Muscle of arm (tissue), 14 donors: ENCODE measurements around the gene MBD1. TPM values are rescaled to one million over a fixed set of nuclear protein-coding genes. Genes with fewer than 3 reads are reported as not detected.
"Not testable (repeated sequence)": the region's sequence is repeated elsewhere in the genome, so short reads cannot be mapped to it uniquely, and the experiment has no call there.

Source experiments
- DNase-seq: peaks from one replicate; pipeline ENCODE4 v3.0.0-alpha.2; 2013
- long read RNA-seq, 11 donors: transcript quantifications; one replicate each; lab custom pipeline, GENCODE V29; 2026
- polyA plus RNA-seq, 12 donors: library from polyadenylated mRNA; unstranded; fragments of 120-200 nt; gene quantifications; one replicate each; pipeline ENCODE4 v1.2.1, GENCODE V29; 2013; ENCODE audit not compliant: insufficient read length in 12 of 12

The MBD1 gene, protein sequence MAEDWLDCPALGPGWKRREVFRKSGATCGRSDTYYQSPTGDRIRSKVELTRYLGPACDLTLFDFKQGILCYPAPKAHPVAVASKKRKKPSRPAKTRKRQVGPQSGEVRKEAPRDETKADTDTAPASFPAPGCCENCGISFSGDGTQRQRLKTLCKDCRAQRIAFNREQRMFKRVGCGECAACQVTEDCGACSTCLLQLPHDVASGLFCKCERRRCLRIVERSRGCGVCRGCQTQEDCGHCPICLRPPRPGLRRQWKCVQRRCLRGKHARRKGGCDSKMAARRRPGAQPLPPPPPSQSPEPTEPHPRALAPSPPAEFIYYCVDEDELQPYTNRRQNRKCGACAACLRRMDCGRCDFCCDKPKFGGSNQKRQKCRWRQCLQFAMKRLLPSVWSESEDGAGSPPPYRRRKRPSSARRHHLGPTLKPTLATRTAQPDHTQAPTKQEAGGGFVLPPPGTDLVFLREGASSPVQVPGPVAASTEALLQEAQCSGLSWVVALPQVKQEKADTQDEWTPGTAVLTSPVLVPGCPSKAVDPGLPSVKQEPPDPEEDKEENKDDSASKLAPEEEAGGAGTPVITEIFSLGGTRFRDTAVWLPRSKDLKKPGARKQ
- 10 to 100 TPM in 11 of 12 donors, not detected in 1; 31.7 to 55.2 (median 40.1) TPM for polyA plus RNA-seq
- long read RNA-seq, donor 1, partial matches to known transcripts = 0 of 3 reads
- long read RNA-seq, donor 1, other reads (novel, unspliced or antisense) = 0 of 3 reads
- long read RNA-seq, donor 2, full-length matches to known transcripts = 2 of 2 reads
- long read RNA-seq, donor 2, partial matches to known transcripts = 0 of 2 reads
- long read RNA-seq, donor 2, other reads (novel, unspliced or antisense) = 0 of 2 reads
- long read RNA-seq, donor 3, partial matches to known transcripts = 0 of 3 reads
- long read RNA-seq, donor 3, other reads (novel, unspliced or antisense) = 0 of 3 reads
- long read RNA-seq, donor 4 = 0 reads
- long read RNA-seq, donor 5, partial matches to known transcripts = 29 of 29 reads
- long read RNA-seq, donor 5, other reads (novel, unspliced or antisense) = 0 of 29 reads
- long read RNA-seq, donor 6, partial matches to known transcripts = 0 of 3 reads
- long read RNA-seq, donor 6, other reads (novel, unspliced or antisense) = 0 of 3 reads
- long read RNA-seq, donor 7, partial matches to known transcripts = 0 of 2 reads
- long read RNA-seq, donor 7, other reads (novel, unspliced or antisense) = 0 of 2 reads
- long read RNA-seq, donor 8, partial matches to known transcripts = 0 of 4 reads
- long read RNA-seq, donor 8, other reads (novel, unspliced or antisense) = 0 of 4 reads
- long read RNA-seq, donor 9 = 0 reads
- long read RNA-seq, donor 10, partial matches to known transcripts = 0 of 1 reads
- long read RNA-seq, donor 10, other reads (novel, unspliced or antisense) = 0 of 1 reads
- long read RNA-seq, donor 11, partial matches to known transcripts = 0 of 4 reads
- long read RNA-seq, donor 11, other reads (novel, unspliced or antisense) = 0 of 4 reads

DNA sequence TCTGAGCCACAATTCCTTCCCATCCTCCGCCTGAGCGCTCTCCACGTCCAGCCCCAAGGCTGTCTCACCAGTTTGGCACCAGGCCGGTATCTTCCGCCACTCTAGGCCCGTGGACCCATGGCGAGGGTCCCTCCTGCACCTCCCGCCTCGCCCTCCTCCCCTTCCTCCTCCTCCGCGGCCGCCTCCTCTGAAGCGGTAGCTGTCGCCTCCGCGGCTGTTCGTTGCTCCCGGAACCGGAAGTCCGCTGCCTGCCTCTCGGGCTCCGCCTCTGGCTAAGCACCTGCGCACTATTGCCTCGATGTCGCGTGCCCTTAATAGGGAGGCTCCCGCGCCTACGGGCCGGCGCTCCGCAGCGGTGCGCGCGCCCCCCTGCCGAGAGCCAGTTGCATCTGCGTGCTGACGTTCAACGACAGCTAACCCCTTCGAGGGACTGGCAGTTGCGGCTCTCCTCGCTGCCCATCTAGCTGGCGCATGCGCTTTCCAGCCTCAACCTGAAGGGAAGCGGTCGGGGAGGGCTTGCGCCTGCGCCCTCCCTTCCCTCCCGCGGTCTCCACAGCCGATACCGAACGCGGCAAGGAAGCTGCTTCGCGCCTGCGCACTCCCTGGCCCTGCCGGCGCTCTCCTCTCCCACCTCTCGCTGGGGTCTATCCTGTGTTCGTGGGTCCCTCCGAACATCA lies at the start of gene MBD1:
Gene MBD1, minus strand, starts transcription at position 229 of the 677 bp plus-strand sequence. CDS start 1,531 bp downstream, outside the sequence.
- peak; percentile 99 for DNase-seq

DNA sequence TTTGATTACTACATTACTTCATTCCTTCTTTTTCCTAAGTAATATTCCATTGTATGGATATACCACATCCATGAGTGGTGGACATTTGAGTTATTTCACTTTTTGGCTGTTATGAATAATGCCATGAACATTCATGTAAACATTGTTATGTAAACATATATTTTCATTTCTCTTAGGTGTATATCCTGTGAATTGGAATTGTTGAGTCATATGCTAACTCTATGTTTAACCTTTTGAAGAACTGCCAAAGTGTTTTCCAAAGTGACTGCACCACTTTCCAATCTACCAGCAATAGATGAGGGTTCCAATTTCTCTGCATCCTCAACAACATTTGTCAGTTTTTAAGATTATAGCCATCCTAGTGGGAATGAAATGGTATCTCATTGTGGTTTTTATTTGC lies 48.9 kb upstream of the MBD1 start:
- DNase-seq = no peak

DNA sequence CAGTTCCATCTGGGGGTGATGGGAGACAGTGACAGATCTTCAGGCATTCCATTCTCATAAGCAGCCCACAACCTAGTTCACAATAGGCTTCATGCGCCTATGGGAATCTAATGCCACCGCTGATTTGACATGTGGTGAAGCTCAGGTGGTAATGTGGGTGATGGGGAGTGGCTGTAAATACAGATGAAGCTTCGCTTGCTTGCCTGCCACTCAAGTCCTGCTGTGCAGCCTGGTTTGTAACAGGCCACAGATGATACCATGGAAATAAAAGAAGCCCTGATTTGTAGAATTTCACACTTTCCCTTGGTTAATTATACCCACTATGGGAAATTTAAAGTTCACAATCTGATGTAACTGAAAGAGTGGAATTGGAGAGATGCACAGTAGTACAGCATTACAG lies 46.7 kb upstream of the MBD1 start:
- no peak for DNase-seq

DNA sequence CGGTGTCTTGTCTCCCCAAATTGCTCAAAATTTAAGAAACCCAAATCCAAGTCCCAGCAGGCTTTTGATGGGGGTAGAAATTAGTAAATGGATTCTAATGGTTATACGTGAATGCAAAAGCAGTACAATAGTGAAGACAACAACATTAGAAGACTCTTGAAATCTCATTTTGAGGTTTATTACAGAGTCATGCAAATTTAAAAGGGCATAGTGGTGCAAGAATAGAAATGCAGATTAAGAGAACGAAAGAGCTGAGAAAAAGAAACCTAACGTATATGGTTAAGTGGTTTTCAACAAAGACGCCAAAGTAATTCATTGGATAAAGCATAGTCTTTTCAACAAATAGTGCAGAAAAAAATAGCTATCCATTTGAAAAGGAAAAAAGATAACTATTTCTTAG lies 39.4 kb upstream of the MBD1 start:
- no peak for DNase-seq

DNA sequence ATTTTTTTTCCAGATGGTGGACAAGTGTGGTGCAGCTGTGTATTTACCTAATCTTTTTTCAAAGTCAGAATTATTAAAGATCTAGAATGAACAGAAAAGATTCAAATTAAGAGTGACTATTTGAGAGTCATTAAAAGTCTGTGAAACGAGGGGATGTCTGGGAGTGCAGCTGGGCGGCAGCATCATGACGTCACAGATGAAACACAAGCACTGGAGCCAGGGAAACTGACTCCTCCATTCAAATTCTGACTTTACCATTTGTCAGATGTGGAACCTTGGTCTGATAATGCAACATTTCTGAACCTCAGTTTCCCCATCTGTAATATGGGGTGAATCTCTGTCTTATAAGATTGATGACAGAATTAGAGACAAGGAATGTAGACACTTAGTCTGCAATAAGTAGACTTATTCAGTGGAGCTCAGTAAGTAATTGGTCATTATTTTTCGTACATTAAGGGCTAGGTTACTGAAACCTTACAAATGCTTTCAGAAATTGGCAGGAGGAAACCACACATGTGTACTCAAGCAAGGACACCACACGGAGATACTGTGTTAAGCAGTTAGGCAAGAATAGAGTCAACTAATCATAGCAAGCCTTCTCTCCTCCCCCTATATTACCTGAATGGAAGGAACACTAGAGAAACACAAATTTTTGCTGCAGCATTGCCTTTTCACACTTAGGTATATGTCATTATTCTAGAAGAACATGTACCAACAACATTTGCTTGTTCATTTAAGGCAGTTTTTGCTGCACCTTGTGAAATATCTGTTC lies 34.0 kb upstream of the MBD1 start:
- DNase-seq = no peak

DNA sequence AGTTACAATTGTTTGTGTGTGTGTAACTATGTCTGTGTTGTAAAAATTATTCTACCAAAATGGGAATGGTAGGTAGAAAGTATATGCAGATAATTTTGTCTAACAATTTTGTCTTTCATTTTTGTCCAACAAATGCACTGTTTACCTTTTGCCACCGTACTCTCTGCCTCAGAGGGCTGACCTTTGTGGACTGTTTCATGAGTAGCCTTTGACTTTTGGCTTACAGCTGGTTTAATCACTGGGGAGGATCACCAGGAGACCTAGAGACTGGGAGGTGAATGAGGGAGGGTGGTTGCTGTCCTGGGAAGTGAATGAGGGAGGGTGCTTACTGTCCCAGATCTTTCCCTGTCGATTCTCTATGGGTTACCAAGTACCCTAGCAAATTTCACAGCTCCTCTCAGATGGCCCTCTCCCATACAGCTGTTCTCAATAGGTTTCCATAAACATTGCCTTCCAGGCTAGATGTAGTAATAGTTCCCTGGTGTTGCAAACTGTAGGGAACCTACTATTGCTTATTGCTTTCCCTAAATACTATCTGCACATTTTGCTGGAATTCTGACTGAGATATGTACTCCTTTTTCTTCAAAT lies 32.6 kb upstream of the MBD1 start:
- no peak for DNase-seq

DNA sequence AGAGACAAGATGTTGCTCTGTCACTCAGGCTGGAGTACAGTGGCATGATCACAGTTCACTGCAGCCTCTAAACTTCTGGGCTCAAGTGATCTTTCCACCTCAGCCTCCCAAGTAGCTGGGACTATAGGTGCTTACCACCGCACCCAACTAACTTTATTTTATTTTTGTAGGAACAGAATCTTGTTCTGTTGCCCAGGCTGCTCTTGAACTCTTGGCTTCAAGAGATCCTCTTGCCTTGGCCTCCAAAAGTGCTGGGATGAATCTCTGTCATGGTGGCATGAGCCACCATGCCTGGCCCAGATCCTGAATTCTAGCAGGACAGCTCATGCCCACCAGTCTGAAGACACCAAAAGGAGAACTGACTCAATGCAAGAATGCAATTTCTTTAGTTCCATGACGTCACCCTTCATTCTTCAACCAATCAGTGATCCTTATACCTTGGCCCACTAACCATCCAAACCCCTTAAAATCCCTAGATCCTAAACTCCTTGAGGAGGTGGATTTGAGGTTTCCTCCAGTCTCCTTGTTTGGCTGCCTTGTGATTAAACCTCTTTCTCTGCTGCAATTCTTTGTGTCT lies 31.8 kb upstream of the MBD1 start:
- no peak for DNase-seq

DNA sequence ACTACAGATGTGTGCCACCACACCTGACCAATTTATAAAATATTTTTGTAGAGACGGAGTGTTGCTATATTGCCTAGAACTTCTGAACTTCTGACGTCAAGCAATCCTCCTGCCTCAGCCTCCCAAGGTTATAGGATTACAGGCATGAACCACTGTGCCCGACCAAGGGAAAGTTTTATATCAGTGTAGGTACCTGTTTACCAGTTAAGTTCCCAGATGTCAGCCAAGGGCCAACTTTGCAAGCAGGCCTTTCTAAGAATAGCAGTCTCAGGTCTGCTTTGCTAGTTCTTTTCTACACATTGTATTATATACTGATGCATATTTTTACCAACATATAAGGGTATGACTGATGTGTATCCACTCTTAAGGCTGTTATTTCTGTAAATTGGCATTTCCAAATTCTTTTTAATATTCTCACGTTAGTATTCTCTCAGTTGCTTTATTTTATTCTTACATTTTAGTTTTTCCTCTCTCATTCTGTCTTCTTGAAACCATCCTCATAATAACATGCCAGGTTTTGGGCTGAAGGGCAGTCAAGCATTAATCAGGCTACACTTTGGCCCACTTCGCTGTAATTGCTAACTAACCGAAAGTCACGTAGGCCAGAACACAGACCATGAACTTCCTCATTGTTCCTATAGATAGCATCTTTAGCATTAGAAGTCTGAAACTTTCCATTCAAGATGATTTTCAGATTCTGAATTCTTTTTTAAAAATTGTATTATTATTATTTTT lies 31.1 kb upstream of the MBD1 start:
- no peak for DNase-seq

DNA sequence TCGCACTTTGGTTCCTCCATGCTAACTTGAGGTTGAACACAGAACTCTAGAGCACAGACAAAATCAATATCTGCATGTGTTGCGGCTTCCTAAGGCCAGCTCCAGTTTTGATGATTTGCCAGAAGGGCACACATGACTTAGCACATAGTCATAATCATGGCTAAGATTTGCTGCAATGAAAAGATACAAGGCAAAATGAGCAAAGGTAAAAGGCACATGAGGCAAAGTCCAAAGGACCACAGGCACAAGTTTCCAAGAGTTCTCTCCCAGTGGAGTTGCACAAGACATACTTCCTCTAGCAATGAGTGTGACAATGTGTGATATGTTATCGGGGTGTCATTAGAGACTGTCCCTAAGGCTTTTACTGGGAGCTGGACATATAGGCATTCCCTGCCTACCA lies 30.3 kb upstream of the MBD1 start:
- no peak for DNase-seq

DNA sequence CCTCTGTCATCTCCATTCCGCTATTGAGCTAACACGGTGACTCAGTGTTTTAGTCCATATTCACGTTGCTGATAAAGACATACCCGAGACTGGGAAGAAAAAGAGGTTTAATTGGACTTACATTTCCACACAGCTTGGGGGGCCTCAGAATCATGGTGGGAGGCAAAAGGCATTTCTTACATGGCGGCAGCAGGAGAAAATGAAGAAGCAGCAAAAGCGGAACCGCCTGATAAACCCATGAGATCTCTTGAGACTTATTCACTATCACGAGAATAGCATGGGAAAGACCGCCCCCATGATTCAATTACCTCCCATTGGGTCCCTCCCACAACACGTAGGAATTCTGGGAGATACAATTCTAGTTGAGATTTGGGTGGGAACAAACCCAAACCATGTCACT lies 28.8 kb upstream of the MBD1 start:
- no peak for DNase-seq

DNA sequence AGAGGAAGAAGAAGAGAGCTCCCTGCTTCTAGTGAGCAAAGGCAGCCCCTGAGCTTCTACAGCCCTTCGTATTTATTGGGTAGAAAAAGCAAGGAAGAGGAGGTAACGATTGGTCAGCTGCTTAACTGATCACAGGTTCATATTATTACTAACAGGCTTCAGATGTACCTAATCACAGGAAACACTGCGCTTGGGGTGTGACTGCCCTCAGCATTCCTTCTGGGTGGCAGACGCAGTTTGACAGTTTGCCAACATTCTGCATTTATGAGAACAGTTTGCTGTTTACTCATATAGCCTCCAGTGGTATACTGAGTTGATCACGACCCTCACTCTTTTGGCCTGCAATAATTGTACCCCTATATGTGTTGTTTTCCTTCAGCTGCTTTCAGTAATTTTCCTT lies 27.5 kb upstream of the MBD1 start:
- not testable (repeated sequence) for DNase-seq

DNA sequence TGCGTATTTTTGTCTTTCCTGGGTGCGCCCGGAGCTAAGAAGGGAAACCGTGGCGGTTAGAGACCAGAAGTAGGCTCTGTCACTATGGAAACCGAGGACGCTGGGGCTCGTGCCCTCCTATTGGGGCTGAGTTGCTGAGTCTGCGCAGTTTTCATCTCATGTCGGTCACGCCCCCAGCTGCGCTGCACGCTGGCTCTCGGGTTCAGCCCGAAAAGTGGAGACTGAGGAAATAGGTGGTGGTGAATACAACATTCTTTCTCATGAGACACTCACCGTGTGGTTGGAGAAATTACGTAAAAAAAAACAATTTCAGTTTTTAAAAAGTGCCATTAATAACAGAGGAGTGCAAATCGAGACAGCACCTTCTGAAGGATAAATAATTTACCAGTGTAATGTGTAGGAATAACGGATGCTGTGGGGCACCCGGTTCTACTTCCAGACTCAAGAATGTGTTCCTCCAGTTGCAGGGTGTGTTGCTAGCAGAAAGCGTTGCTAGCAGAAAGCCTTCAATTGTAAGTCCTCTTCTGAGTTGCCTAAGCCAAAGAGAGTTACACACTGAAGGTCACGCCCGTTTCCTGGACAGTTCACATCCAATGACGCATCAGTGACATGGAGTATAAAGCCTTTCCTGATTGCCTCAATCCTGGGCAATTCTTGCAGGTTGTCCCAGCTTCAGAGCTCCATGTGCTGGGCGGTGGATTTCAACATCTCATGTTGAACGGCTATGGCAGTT lies 26.6 kb upstream of the MBD1 start:
- peak; percentile 87 for DNase-seq

DNA sequence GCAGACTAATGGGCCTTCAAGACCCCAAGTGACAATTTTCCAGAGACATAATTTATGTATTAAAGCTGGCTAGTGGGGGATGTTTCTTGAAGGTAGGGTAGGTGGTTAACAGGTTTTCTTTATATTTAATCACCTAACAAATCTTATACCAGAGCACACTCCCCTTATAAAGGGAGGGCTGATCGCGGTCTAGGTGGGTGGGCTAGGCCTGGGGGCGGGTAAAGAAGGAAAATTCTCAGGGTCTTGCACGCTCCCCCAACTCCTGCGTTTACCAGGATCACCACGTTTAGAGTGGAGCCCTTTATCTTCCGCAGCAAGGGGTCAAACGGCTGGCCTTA lies 26.0 kb upstream of the MBD1 start:
- no peak for DNase-seq

DNA sequence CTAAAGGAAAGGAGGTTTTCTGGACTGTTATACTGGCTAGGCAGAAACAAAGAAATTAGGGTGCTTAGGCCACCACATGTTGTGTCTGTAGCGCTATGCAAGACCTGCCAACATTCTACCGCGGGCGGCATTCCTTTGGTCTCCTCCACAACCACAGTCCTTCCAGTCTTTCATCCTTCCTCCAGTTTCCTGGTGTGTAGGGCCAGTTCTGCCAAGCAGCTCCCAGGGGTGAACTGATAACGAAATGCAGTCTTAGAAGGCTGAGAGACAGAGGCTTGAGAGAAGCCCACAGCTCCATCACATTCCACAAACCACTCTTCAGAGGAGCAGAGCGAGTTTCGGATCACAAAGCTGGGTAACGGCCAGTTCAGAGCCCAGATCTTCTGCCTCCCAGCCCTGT lies 25.6 kb upstream of the MBD1 start:
- DNase-seq = no peak

DNA sequence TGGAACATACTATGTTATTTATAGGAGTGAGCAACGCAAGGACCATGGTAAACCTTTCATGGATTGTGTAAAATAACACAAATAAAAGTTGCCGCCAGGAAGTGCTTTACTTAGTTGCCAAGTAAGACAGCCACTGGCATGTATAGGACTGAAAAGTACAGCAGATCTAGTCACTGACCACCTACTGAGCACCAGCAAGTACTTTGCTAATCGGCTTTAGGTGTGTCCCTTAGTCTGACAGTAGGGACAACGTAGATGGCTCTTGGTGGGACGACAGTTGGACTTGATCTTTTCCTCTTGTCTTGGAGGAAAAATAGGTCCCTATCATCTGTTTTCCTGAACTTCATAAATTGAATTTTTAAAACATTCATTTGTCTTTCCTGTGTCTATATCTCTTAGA lies 19.8 kb upstream of the MBD1 start:
- DNase-seq = no peak

DNA sequence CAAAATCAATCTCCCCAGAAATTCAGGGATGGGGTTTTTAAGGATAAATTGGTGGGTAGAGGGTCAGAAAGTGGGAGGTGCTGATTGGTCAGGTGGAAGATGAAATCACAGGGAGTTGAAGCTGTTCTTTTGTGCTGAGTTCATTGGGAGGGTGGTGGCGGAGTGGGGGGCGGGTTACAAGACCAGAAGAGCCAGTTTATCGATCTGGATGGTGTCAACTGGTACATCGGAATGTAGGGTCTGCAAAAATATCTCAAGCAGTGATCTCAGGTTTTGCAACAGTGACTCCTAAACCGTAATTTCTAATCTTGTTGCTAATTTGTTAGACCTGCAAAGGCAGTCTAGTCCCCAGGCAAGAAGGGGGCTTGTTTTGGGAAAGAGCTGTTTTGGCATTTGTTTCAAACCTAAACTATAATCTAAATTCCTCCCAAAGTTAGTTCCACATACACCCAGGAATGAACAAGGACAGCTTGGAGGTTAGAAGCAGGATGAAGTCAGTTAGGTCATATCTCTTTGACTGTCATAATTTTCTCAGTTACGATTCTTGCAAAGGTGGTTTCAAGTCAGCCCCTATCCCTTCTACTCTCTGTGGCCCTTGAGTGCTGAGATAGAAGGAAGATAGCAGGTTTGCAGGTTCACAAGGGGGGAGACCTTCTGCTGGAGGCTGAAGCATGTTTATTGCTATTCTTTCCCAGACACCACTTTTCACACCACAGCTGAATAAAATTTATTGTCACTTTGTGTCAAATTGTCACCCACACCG lies 18.5 kb upstream of the MBD1 start:
- DNase-seq = no peak
